GM19395 (cell line): ENCODE results near the gene TMEM131.
"Not testable (repeated sequence)": the region's sequence is repeated elsewhere in the genome, so short reads cannot be mapped to it uniquely, and the experiment has no call there.

ENCODE experiments used
- ATAC-seq: cut with Tn5 transposase; IDR thresholded peaks from one replicate; pipeline ENCODE4 v1.9.1; 2021; ENCODE audit warnings: mild to moderate bottlenecking, moderate library complexity; ENCODE audit not compliant: unreplicated experiment

TMEM131 gene

GRCh38 chr2:97871096-97871780, 124.5 kb downstream of the TMEM131 start:
- ATAC-seq = no peak

DNA sequence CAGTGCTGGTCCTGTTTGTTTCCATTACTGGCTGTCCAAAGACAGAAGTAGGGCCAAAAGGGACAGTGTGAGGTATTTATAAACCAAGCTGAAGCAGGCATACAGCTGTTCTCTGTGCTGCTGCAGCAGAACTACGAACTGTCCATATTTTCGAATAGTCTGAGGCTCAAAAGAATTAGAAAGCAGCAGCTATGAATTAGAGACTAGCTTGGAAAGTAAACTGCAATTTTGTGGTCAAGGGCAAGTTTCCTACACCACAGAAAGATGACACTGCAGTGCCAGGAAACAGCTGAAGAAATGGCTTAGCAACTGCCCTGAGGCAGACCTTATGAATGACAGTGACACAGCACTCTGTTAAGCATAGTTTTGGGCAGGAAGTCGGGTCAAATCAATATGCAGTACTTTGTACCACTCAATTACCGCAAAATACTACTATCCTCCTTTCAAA, 125.3 kb downstream of the TMEM131 start:
- peak; percentile 99 for ATAC-seq

DNA sequence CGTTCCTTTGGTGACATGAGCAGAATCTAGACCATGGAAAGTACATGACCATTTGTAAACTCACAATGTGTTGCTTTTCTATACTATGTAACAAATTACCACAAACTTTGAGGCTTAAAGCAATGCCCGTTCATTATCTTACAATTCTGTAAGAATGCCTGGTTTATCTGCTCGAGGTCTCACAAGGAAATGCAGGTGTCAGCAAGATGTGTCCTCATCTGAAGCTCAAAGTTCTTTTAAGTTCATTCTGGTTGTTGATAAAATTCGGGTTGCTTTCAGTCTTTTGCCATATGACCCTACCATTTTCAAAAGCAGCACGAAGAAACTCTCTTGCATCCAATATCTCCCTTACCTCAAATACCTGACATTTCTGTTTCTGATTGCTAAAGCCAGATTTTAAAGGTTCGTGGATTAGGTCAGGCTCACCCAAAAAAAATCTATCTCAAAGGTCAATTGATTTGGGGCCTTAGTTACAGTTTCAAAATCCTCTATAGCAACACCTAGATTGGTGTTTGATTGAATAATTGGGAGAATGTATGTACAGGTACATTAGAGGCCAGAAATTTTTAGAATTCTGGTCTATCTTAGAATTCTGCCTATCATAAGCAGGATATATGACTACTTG, 125.9 kb downstream of the TMEM131 start:
- no peak for ATAC-seq

DNA sequence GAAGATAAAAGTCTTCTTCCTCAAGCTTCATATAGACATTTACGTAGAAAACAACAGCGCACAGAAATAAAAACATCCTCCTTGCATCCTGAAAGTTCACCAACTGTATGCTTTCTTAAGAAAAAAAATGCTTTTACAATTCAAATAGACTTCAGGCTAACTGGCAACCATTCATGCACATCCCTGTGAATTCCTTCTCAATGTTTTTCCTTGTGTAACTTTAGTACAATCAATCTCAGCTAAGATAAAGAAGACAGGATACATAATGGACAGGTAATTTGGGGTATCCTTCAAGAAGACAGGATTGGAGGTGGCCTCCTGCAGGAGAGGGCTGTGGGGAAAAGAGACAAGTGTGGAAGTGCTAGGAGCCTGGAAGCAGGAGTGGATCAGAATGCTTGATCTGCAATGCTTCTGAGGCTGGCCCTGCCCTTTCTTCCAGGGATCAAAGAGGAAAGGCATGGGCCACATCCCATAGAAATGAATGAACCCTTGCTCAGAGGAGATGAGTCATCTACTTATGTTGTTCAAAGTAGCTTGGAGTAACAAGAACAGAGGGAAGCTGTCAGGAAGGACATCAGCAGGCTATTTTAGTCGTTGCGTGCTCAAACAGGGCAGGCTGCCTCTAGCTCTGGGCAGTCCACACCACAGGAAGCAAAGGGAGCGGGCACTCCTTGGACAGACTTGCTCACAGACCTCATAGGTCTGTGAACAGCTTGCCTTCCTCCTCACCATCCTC, 126.6 kb downstream of the TMEM131 start:
- ATAC-seq = no peak

DNA sequence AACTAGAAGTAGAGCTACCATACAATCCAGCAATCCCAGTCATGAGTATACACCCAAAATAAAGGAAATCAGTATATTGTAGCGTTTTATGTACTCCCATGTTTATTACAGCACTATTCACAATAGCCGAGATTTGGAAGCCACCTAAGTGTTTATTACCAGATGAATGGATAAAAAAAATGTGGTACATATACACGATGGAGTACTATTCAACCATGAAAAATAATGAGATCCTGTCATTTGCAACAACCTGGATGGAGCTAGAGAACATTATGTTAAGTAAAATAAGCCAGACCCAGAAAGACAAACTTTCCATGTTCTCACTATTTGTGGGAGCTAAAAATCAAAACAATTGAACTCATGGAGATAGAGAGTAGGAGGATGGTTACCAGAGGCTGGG, 131.9 kb downstream of the TMEM131 start:
- ATAC-seq = no peak

DNA sequence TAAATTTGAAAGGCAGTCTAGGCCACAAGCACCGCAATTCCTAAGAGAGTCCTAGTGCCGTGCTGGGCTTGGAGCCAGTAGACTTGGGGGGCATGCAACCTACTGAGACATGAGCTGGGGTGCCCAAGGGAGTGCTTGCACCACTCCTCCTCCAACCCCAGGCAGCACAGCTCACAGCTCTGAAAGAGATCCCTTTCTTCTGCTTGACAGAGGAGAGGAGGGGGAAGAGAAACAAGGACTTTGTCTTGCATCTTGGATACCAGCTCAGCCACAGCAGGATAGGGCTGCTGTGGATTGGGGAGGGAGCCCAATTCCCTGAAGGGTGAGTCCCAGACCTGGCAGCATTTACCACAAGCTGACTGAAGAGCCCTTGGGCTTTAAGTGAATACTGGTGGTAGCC, 134.6 kb downstream of the TMEM131 start:
- ATAC-seq = no peak

DNA sequence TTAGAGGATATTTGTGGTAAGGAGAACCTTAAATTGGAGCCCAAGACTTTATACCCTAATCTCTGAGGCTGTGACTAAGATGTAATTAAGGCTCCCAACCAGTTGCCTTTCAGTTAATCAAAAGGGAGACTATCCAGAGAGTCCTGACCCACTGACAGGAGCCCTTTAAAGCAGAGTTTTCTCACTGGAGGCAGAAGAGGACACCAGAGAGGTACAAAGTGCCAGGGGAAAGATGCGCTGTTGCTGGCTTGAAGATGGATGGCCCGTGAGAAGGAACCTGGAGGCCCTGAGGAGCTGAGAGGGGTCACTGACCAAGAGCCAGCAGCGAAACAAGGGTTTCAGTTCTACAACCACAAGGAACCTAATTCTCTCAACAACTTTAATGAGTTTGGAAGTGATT, 137.3 kb downstream of the TMEM131 start:
- no peak for ATAC-seq

GRCh38 chr2:97857553-97857952, 138.2 kb downstream of the TMEM131 start:
- no peak for ATAC-seq

DNA sequence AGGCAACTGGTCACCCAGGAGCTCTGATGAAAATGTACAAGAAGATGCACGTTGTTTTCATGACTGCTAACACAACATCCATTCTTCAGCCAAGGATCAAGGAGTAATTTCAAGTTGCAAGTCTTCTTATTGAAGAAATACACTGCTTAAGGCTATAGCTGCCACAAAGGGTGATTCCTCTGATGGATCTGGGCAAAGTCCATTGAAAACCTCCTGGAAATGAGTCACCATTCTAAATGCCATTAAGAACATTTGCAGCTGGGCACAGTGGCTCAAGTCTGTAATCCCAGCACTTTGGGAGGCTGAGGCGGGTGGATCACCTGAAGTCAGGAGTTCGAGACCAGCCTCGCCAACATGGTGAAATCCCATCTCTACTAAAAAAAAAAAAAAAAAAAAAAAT, 142.7 kb downstream of the TMEM131 start:
- not testable (repeated sequence) for ATAC-seq

DNA sequence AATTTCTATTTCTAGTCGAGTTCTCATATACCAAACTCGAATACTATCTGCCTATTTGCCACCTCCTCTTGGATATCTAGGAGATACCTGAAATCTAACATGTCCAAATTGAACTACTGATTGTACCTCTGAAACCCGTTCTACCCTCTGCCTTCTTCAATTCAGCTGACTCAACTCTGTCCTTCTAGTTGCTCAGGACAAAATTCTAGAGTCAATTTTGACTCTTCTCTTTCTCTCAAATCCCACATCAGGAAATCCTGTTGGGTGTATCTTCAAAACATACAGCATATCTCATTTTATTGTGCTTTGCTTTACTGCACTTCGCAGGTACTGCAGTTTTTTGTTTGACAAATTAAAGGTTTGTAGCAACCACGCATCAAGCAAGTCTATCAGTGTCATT, 144.6 kb downstream of the TMEM131 start:
- ATAC-seq = no peak

DNA sequence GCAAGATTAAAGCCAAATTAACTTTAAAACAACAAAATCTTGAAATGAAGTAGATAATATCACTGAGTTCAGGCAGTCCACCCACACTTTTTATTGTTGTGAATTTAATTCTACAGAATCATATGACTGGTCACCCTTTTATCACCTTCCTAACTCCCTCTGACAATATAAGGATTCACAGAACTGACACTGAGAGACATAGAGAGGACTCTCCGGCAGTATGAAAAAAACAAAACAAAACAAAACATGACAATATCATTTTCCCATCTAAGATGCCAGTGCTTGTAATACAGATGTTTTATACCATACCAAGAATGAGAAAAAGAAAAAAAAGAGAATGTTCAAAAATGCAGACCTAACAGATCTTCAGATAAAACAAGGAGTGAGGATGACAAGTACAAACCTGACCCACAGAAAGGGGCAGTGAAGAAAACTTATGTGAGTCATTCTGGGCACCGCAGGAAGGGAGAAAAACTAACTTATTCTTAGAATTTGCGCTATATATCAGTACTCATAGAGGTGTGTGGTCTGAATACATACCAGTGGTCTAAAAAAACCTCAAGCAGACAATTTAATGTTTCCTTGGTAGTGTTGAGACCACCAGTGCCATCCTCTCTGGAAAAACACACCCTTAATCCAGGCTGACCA, 145.7 kb downstream of the TMEM131 start:
- peak; percentile 73 for ATAC-seq

GRCh38 chr2:97848306-97848705, 147.4 kb downstream of the TMEM131 start:
- ATAC-seq = no peak

DNA sequence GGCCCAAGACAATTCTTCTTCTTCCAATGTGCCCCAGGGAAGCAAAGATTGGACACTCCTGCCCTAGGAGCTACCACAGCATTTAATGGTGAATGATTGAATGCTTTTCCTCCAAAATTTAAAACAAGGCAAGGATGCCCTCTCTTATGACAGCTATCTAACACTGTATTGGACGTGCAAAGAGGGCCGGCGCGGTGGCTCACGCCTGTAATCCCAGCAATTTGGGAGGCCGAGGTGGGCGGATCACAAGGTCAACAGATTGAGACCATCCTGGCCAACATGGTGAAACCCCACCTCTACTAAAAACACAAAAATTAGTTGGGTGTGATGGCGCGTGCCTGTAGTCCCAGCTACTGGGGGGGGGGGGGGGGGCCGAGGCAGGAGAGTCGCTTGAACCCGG, 149.0 kb downstream of the TMEM131 start:
- ATAC-seq = not testable (repeated sequence)

- no peak for ATAC-seq
These were observed 149.9 kb downstream of the TMEM131 start for GRCh38 chr2:97845818-97846217.

DNA sequence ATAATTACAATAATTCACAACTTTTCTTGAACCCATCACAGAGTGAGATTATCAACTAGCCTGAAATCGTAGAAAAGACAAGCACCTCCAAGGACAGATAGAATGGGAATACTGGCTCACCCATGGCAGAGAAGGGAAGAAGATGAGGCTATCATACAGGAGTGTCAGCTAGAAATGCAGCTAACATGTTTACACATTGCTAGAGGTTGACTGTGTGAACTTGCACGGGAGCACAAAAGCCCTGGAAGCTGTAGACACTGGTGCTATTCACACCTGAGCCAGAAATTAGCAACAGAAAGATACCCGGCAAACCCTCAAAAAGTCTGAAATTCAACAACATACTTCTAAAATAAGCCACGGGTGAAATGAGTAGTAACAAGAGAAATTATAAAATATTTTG, 150.6 kb downstream of the TMEM131 start:
- no peak for ATAC-seq

GRCh38 chr2:97844311-97844859, 151.4 kb downstream of the TMEM131 start:
- no peak for ATAC-seq

DNA sequence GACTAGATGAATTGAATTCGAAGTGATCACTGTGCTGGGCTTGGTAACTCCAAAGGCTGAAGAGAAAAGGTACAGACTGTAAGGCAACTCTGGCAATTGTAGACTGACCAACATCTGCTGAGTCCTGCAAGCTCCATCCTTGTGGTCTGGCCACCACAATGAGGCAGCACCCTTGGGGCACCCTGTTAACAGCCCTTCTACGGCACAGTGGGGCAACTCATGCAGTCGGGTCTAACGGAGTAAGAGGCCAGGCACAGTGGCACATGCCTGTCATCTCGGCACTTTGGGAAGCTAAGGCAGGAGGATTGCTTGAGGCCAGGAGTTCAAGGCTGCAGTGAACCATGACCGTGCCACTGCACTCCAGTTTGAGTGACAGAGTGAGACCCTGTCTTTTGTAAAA, 155.6 kb downstream of the TMEM131 start:
- no peak for ATAC-seq

DNA sequence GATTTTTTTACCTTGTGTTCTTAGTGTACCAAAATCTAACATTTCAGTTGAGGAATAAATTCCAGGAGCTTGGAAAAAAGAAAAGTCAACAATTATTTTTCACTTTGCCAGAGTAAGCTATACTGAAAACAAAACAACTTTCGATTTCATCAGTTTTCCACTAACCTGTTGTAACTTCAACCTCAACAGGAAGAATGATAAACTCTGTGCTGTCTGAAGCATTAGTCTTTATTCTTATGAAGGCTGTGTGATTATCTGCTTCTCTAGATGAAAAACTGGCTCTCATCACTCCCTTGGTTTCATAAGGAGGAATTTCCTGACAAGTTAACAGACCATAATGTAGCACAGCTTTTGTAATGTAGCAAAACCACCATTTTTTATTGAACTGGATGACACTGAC, 161.1 kb downstream of the TMEM131 start:
- ATAC-seq = no peak

- no peak for ATAC-seq
These were observed 164.6 kb downstream of the TMEM131 start for GRCh38 chr2:97831121-97831520.

DNA sequence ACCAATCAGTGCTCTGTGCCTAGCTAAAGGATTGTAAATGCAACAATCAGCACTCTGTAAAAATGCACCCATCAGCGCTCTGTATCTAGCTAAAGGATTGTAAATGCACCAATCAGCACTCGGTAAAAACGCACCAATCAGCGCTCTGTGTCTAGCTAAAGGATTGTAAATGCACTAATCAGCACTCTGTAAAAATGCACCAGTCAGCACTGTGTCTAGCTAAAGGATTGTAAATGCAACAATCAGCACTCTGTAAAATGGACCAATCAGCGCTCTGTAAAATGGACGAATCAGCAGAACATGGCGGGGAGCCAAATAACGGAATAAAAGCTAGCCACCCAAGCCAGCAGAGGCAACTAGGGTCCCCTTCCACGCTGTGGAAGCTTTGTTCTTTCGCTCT, 166.5 kb downstream of the TMEM131 start:
- ATAC-seq = not testable (repeated sequence)

GRCh38 chr2:97827013-97827412, 168.7 kb downstream of the TMEM131 start:
- not testable (repeated sequence) for ATAC-seq
